Sigmoid colon (tissue), 4 donors: Measurements from ENCODE around the gene CHP1.

Source experiments
- CTCF ChIP-seq, 4 experiments: fragments of 450-650 bp in 3 of 4; fragments of 200-600 bp in 1 of 4; IDR thresholded peaks; one replicate each; pipeline ENCODE4 v1.5.1; 2016 to 2019; ENCODE audit warnings: antibody characterized with exemption in 4 of 4, mild to moderate bottlenecking in 3 of 4, moderate library complexity in 2 of 4
- POLR2AphosphoS5 ChIP-seq, 4 donors: sonication (generic); formaldehyde crosslinking; IDR thresholded peaks; one replicate each; pipeline ENCODE4 v1.6.1; 2017; ENCODE audit warnings: antibody characterized with exemption in 4 of 4

- TF ChIP-seq CTCF (IDR thresholded peaks at IDR 0.05) (no peak), POLR2AphosphoS5 (IDR thresholded peaks at IDR 0.05) (no peak)
Measured at GRCh38 chr15:41292521-41292920, 61.5 kb downstream of the CHP1 start.
